Thyroid gland (tissue), 4 donors: ENCODE results near the gene TTR. TPM values are rescaled to one million over a fixed set of nuclear protein-coding genes. Genes with fewer than 3 reads are reported as not detected.

Experiments used
- DNase-seq, 2 donors: peaks; one replicate each; pipeline ENCODE4 v3.0.0-alpha.2; 2019
- H3K27ac ChIP-seq, 3 donors: fragments of 200-600 bp; sonication (generic); 1 replicate in 2 of 3; 2 replicates in 1 of 3; pipeline ENCODE4 v1.5.1; 2016 to 2019; ENCODE audit warnings: mild to moderate bottlenecking in 1 of 3, moderate library complexity in 1 of 3
- H3K27me3 ChIP-seq: fragments of 200-600 bp; sonication (generic); one replicate; pipeline ENCODE4 v1.5.1; 2019
- H3K36me3 ChIP-seq, 2 donors: fragments of 200-600 bp; sonication (generic); one replicate each; pipeline ENCODE4 v1.5.1; 2016 to 2019
- H3K4me1 ChIP-seq, 2 donors: fragments of 200-600 bp; sonication (generic); one replicate each; pipeline ENCODE4 v1.5.1; 2017 to 2019
- H3K4me3 ChIP-seq, 3 donors: fragments of 200-600 bp; sonication (generic); replicated peaks in 1 of 3; 1 replicate in 2 of 3; 2 replicates in 1 of 3; pipeline ENCODE4 v1.5.1; 2016; ENCODE audit warnings: mild to moderate bottlenecking in 1 of 3
- H3K9me3 ChIP-seq: fragments of 200-600 bp; sonication (generic); one replicate; pipeline ENCODE4 v1.5.1; 2017
- CTCF ChIP-seq, 6 experiments: fragments of 200-600 bp in 3 of 6; fragments of 450-650 bp in 3 of 6; sonication (generic) in 3 of 6; IDR thresholded peaks; one replicate each; pipeline ENCODE4 v1.5.1; 2016 to 2019; ENCODE audit warnings: antibody characterized with exemption in 6 of 6, mild to moderate bottlenecking in 2 of 6, inconsistent platforms in 1 of 6, moderate library complexity in 1 of 6
- POLR2A ChIP-seq, 2 donors: fragments of 450-650 bp; IDR thresholded peaks; one replicate each; pipeline ENCODE4 v1.6.1; 2017; ENCODE audit warnings: antibody characterized with exemption in 2 of 2, mild to moderate bottlenecking in 2 of 2, moderate library complexity in 1 of 2
- WGBS, 2 donors: methylation state at CpG; one replicate each; pipeline ENCODE4 v1.1.5; 2017; 5-methylcytosine and 5-hydroxymethylcytosine counted together
- intact Hi-C: fragments of 100-400 bp; cut with DNase I; formaldehyde crosslinking; loops from one replicate; pipeline ENCODE4 v1.15.1; 2023
- total RNA-seq, 4 donors: library from RNA; depleted of rRNA; stranded (reverse); fragments of >200 nt; gene quantifications; one replicate each; pipeline ENCODE4 v1.2.3, GENCODE V29; 2016

Gene TTR
- total RNA-seq, 4 donors from 2014 or later = not detected

GRCh38 chr18:31637445-31637844 lies 45.8 kb downstream of the TTR start:
- intact Hi-C loops = no loop called here
- no peaks in the 10 kb centered on the region for H3K4me1 ChIP-seq
- H3K27me3 ChIP-seq = no peaks in the 10 kb centered on the region
- H3K36me3 ChIP-seq = no peaks in the 10 kb centered on the region
- 98% methylated on average over 3 of the region's 3 CpGs for WGBS, 2 donors
- H3K27ac ChIP-seq = no peak overlapping the region
- no peaks in the 10 kb centered on the region for H3K9me3 ChIP-seq
- DNase-seq = no peak
- no peak for TF ChIP-seq CTCF (IDR thresholded peaks at IDR 0.05)
- TF ChIP-seq POLR2A (IDR thresholded peaks at IDR 0.05) = no peak
- no peak overlapping the region for H3K4me3 ChIP-seq

DNA sequence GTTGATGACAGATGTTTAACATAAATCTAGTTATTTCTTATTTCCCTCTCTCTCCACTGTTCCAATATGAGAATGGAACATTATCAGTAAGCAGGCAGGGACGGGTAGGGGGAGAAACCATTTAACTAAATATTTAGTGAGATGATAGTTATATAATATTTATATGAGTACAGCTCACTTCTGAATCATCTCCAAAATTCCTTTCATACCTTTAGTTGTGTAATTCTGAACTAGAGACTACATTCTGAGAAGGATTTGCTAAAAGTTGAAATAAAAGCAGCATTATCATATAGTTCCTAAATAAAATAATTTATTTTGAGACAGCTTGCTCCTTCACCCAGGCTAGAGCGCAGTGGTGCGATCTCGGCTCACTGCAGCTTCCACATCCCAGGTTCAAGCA lies 51.3 kb downstream of the TTR start:
- H3K4me3 ChIP-seq = no peak overlapping the region
- H3K9me3 ChIP-seq = no peaks in the 10 kb centered on the region
- no peak overlapping the region for H3K27ac ChIP-seq
- WGBS, 2 donors = 92 to 95% methylated on average over 4 of the region's 4 CpGs
- no peaks in the 10 kb centered on the region for H3K4me1 ChIP-seq
- DNase-seq = no peak
- H3K36me3 ChIP-seq = no peaks in the 10 kb centered on the region
- H3K27me3 ChIP-seq = no peaks in the 10 kb centered on the region
- TF ChIP-seq POLR2A (IDR thresholded peaks at IDR 0.05) = no peak
- no peak for TF ChIP-seq CTCF (IDR thresholded peaks at IDR 0.05)
- intact Hi-C loops = no loop called here

DNA sequence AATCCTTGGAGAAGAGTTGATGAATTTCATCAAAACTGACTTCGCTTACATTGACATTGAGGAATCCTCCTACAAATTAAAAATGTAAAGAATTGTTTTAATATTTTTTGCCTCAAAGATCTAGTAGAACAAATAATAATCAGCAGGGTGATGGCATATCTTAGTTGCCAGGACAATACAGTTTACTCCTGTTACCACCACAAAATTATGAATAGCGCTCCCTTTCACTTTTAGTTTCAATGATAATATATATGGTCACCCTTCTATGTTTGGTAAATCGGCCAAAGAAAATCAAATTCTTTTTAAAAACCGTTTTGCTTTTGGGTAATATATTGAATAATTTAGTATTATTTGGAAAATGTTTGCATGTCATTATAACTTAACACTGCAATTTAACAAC lies 53.7 kb downstream of the TTR start:
- Histone ChIP-seq H3K36me3 (no peaks in the 10 kb centered on the region), H3K27me3 (no peaks in the 10 kb centered on the region), H3K27ac (no peak overlapping the region), H3K9me3 (no peaks in the 10 kb centered on the region), H3K4me1 (no peaks in the 10 kb centered on the region), H3K4me3 (no peak overlapping the region)
- DNase-seq = no peak
- WGBS, 2 donors = 96% methylated on average over 4 of the region's 4 CpGs
- no peak for TF ChIP-seq POLR2A (IDR thresholded peaks at IDR 0.05)
- no peak for TF ChIP-seq CTCF (IDR thresholded peaks at IDR 0.05)
- intact Hi-C loops = no loop called here

DNA sequence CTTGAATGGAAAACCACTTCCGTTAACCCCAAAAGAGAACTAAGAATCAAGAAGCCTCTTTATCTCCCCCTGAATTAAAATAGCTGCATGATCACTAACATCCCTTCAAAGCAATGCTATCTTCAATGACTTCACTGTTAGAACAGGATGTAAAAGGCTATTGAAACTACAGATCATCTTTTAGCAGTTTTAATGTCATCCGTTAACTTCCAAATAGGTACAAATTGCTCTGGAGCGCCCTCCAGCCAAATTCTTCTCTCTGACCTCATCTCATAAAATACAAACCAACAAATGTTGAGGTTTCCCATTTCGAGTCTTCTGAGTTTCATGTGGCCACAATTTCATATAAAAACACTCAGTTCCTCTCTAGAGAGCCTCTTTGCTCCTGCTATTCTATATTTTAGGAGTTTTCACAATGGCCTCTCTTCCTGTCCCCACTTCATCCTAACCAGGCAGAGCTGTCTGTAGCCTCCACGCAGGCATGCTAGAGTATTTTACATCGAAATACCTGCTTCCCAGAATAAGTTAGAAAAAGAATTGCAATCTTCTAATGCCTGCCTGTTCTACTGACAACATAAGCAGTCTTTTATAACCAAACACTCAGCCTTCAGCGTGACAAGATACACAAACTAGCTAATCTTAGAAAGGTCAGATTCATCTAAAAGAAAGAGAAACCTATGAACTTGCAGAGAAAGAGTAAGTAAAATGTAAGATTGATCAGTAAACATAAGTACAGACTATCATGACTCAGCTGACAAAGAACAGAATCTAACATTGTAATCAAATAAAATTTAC lies 54.9 kb downstream of the TTR start:
- H3K27ac ChIP-seq = no peak overlapping the region
- no peaks in the 10 kb centered on the region for H3K4me1 ChIP-seq
- no peaks in the 10 kb centered on the region for H3K9me3 ChIP-seq
- no peak overlapping the region for H3K4me3 ChIP-seq
- WGBS, 2 donors = 73 to 75% methylated on average over 7 of the region's 7 CpGs
- no peaks in the 10 kb centered on the region for H3K36me3 ChIP-seq
- no peaks in the 10 kb centered on the region for H3K27me3 ChIP-seq
- no peak for DNase-seq
- TF ChIP-seq CTCF (IDR thresholded peaks at IDR 0.05) = no peak
- TF ChIP-seq POLR2A (IDR thresholded peaks at IDR 0.05) = no peak
- intact Hi-C loops = no loop called here

GRCh38 chr18:31647127-31647753 lies 55.6 kb downstream of the TTR start:
- H3K27ac ChIP-seq = no peak overlapping the region
- DNase-seq = no peak
- no peaks in the 10 kb centered on the region for H3K36me3 ChIP-seq
- H3K4me3 ChIP-seq = no peak overlapping the region
- H3K4me1 ChIP-seq = no peaks in the 10 kb centered on the region
- H3K9me3 ChIP-seq = no peaks in the 10 kb centered on the region
- WGBS, 2 donors = 78 to 89% methylated on average over 4 of the region's 4 CpGs
- no peaks in the 10 kb centered on the region for H3K27me3 ChIP-seq
- TF ChIP-seq CTCF (IDR thresholded peaks at IDR 0.05) = no peak
- TF ChIP-seq POLR2A (IDR thresholded peaks at IDR 0.05) = no peak
- intact Hi-C loops = no loop called here
